Neural cell (in vitro differentiated cells): ENCODE results near the gene RNF125.

Source experiments
- EP300 ChIP-seq: fragments of 450-650 bp; conservative IDR thresholded peaks from 2 replicates; pipeline ENCODE4 v1.6.1; 2014; ENCODE audit warnings: antibody characterized with exemption, mild to moderate bottlenecking, moderate library complexity; ENCODE audit not compliant: poor library complexity, severe bottlenecking
- EZH2 ChIP-seq: fragments of 200-600, 300-800 bp; shearing (Covaris generic), sonication (generic); IDR thresholded peaks from 2 replicates; pipeline ENCODE4 v1.6.1; 2014; ENCODE audit warnings: antibody characterized with exemption, low read length, borderline replicate concordance, mild to moderate bottlenecking; ENCODE audit not compliant: insufficient read depth, poor library complexity, severe bottlenecking
- MXI1 ChIP-seq: fragments of 450-650 bp; conservative IDR thresholded peaks from 2 replicates; pipeline ENCODE4 v1.6.1; 2014; ENCODE audit warnings: antibody characterized with exemption, mild to moderate bottlenecking; ENCODE audit not compliant: poor library complexity, severe bottlenecking
- POLR2AphosphoS5 ChIP-seq: IDR thresholded peaks from 2 replicates; pipeline ENCODE4 v1.6.1; 2012
- RAD21 ChIP-seq: fragments of 450-650 bp; conservative IDR thresholded peaks from 2 replicates; pipeline ENCODE4 v1.6.1; 2014; ENCODE audit warnings: antibody characterized with exemption, mild to moderate bottlenecking, moderate library complexity
- SMC3 ChIP-seq: fragments of 450-650 bp; conservative IDR thresholded peaks from 2 replicates; pipeline ENCODE4 v1.6.1; 2014; ENCODE audit warnings: antibody characterized with exemption, mild to moderate bottlenecking, moderate library complexity; ENCODE audit not compliant: poor library complexity
- TAF1 ChIP-seq: IDR thresholded peaks from 2 replicates; pipeline ENCODE4 v1.6.1; 2012; ENCODE audit warnings: low read depth
- TF ChIP-seq, protein P1 (sequence below): fragments of 450-650 bp; IDR thresholded peaks from 2 replicates; pipeline ENCODE4 v1.5.1; 2014; ENCODE audit warnings: antibody characterized with exemption, mild to moderate bottlenecking, moderate library complexity; ENCODE audit not compliant: poor library complexity, severe bottlenecking
- TF ChIP-seq, protein P2 (sequence below): IDR thresholded peaks from 2 replicates; pipeline ENCODE4 v1.6.1; 2012; ENCODE audit warnings: borderline replicate concordance

DNA sequence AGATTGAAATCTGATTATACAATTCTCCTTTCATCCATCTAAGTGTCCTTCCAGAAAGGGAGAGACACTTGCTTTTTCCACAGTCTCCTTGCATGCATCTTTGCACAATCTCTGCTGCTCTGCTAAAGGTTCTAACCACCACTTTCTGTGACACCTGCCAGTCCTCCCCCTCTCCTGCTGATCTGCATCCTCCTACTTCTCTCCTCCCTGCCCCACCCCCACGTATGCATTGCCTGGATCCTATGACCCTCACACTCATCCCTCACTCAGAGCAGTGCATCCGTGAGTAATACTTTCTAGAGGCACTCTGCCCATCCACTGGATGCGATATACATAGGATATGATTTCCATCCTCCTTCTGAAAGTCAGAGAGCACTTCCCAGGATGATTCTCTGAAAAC is 48.0 kb upstream of the RNF125 start:
- TF ChIP-seq, protein P1, sequence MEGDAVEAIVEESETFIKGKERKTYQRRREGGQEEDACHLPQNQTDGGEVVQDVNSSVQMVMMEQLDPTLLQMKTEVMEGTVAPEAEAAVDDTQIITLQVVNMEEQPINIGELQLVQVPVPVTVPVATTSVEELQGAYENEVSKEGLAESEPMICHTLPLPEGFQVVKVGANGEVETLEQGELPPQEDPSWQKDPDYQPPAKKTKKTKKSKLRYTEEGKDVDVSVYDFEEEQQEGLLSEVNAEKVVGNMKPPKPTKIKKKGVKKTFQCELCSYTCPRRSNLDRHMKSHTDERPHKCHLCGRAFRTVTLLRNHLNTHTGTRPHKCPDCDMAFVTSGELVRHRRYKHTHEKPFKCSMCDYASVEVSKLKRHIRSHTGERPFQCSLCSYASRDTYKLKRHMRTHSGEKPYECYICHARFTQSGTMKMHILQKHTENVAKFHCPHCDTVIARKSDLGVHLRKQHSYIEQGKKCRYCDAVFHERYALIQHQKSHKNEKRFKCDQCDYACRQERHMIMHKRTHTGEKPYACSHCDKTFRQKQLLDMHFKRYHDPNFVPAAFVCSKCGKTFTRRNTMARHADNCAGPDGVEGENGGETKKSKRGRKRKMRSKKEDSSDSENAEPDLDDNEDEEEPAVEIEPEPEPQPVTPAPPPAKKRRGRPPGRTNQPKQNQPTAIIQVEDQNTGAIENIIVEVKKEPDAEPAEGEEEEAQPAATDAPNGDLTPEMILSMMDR, result no peak
- TF ChIP-seq EZH2 (no peak), POLR2AphosphoS5 (no peak), EP300 (no peak), RAD21 (no peak), MXI1 (no peak), SMC3 (no peak), TAF1 (no peak)
- TF ChIP-seq, protein P2, sequence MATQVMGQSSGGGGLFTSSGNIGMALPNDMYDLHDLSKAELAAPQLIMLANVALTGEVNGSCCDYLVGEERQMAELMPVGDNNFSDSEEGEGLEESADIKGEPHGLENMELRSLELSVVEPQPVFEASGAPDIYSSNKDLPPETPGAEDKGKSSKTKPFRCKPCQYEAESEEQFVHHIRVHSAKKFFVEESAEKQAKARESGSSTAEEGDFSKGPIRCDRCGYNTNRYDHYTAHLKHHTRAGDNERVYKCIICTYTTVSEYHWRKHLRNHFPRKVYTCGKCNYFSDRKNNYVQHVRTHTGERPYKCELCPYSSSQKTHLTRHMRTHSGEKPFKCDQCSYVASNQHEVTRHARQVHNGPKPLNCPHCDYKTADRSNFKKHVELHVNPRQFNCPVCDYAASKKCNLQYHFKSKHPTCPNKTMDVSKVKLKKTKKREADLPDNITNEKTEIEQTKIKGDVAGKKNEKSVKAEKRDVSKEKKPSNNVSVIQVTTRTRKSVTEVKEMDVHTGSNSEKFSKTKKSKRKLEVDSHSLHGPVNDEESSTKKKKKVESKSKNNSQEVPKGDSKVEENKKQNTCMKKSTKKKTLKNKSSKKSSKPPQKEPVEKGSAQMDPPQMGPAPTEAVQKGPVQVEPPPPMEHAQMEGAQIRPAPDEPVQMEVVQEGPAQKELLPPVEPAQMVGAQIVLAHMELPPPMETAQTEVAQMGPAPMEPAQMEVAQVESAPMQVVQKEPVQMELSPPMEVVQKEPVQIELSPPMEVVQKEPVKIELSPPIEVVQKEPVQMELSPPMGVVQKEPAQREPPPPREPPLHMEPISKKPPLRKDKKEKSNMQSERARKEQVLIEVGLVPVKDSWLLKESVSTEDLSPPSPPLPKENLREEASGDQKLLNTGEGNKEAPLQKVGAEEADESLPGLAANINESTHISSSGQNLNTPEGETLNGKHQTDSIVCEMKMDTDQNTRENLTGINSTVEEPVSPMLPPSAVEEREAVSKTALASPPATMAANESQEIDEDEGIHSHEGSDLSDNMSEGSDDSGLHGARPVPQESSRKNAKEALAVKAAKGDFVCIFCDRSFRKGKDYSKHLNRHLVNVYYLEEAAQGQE, result no peak
